Measurements from ENCODE around the gene JCHAIN.
A peak's percentile ranks its signal among the peaks of the same experiment; 100 is the strongest.
"Not testable (repeated sequence)": the region's sequence is repeated elsewhere in the genome, so short reads cannot be mapped to it uniquely, and the experiment has no call there.

The JCHAIN gene

DNA sequence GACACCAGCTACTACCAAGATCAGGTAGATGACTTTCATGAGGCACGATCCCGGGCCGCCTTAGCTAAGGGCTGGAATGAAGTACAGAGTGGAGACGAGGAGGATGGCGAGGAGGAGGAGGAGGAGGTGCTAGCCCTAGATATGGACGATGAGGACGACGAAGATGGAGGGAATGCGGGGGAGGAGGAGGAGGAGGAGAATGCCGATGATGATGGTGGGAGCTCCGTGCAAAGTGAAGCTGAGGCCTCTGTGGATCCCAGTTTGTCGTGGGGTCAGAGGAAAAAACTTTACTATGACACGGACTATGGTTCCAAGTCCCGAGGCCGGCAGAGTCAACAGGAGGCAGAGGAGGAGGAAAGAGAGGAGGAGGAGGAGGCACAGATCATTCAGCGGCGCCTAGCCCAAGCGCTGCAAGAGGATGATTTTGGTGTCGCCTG, 22.5 kb upstream of the JCHAIN start:
- no peak for DNase-seq (ENCODE audit: low spot score)

DNA sequence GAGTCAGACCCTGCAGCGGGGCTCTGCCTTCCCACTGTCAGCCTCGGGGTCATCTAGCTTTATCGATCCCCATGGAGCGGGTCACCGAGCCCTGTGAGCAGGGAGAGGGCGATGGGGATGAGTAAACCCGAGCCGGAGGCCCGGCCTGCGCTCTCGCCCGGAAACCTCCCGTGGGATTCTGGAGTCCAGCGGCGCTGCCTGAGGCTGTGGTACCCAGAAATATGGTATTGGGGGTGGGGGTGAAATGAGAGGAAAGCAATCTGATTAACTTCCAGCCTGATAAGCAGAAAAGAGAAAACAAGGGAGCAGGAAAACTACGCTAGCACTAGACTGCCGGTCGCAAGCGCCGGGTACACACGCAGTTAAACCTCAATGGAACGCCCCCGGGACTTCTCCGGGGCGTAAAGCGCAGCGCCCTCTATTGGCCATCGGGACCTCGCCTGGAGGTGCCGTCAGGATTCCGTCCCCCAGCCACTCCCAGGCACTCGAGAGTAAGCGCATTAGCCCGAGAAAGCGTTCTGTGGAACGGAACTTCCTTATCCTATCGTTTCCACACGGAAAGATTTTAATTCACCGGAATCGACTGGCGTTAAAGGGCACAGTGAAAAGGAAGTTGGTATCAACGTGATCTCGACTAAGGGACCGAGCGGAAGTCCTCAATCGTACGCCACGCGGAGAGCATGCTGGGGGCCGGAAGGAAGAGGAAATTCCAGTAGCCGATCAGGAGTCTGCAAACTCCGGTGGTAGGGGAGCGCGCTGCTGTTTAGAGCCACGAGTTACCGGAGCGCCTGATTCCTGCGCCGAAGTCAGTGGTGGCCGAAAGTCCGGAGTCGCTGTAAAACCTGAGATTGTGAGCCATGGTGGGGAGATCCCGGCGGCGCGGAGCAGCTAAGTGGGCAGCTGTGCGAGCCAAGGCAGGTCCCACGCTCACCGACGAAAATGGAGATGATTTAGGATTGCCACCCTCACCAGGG, 21.8 kb upstream of the JCHAIN start, which contains the start of gene UTP3:
TSS of gene UTP3 (plus strand) at position 712 of the 974 bp plus-strand sequence. CDS start at position 858, 146 bp downstream.
- peak; percentile 89 for DNase-seq (ENCODE audit: low spot score)

DNA sequence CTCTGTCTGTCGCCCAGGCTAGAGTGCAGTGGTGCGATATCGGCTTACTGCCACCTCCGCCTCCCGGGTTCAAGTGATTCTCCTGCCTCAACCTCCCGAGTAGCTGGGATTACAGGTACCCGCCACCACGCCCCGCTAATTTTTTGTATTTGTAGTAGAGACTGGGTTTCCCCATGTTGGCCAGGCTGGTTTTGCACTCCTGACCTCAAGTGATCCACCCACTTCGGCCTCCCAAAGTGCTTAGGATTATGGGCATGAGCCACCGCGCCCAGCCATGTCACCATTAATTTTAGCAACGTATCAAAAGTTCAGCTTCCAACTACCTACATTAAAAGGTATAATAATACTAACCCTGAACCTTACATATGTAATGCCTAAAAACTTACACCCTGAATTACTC, 21.1 kb upstream of the JCHAIN start:
- no peak for DNase-seq (ENCODE audit: low spot score)

DNA sequence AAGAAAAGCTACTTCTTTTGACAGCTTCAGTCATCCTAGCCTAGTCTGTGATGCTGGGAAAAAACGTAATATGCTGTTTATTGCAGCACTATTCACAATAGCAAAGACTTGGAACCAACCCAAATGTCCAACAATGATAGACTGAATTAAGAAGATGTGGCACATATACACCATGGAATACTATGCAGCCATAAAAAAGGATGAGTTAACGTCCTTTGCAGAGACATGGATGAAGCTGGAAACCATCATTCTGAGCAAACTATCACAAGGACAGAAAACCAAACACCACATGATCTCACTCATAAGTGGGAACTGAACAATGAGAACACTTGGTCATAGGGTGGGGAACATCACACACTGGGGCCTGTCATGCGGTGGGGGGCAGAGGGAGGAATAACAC, 15.8 kb upstream of the JCHAIN start:
- DNase-seq (ENCODE audit: low spot score), result not testable (repeated sequence)

DNA sequence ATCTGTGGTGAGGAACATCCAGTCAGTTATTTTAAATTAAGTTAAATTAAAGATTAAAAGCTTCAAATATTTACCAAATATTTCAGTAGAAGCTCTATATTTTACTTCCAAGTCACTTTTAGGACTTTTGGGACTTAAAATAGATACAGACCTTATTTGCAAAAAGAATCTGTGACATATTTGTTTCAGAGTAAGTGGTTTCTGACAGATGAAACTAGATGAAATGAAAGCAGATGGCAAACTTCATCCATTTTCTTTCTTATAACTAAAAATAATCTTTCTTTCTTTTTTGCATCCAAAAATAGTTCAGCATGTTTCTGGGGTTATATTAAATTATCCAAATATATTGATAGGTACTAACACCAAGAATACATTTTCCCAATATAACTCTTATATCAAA, 15.4 kb upstream of the JCHAIN start:
- no peak for DNase-seq (ENCODE audit: low spot score)

DNA sequence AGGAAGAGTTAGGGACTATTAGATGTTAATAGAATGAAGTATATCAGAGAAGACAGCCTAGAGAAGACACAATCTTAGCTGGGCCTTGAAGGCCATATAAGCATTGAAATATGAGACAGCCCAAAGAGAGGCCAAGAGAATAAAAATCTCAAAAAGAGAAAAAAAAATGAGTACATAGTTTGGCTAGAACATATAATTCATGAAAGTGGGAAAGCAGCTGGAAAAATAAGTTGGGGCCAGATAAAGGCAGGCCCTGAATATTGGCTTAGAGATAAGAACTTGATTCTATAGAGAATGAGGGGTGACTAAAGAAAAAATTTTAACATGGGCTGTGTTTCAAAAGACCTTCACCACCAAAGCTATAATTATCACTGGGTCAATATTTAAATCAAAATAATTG, 14.6 kb upstream of the JCHAIN start:
- no peak for DNase-seq (ENCODE audit: low spot score)

DNA sequence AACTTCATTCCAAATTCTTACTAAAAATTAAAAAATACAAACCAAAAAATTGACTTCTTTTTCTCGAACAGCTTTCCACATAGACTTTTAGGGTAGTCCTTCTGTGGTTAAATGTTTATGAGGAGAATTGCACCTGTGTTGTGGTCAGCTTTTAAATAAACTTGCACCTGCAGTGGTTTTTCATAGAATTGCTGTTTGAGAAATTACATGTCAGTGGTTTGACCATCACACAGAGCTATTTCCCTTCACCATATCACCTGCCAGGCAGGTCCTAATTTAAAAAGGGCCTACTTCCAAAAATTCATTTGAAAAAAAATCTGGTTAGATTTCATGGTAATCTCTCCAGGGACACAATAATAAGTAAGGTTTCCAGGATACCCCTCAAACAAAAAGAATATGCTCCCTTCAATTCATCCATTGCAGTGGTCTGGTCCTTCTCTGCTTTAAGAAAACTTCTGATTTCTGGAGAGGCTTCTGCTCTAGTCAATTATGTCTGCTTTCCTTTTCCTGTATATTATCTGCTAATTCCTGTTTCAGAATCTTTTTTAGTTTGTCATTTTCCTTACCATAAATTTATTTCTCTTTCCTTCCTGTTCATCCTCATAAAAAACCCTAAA, 12.2 kb upstream of the JCHAIN start:
- DNase-seq (ENCODE audit: low spot score), result no peak

DNA sequence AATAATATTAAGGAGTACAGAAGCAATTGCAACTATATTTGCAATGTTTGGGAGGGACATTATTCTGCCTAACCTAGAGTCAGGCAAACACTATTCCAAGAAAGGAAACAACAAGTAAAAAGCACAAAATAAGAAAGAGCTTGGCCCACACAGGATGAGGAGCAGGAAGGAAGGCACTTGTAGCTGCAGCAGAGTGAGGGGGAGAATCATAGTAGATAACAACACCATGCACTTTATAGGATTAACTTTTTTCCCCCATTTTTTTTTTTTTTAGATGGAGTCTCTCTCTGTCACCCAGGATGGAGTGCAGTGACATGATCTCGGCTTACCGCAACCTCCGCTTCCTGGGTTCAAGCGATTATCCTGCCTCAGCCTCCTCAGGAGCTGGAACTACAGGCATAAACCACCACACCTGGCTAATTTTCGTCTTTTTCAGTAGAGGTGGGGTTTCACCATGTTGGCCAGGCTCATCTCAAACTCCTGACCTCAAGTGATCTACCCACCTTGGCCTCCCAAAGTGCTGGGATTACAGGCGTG, 10.3 kb upstream of the JCHAIN start:
- no peak for DNase-seq (ENCODE audit: low spot score)

DNA sequence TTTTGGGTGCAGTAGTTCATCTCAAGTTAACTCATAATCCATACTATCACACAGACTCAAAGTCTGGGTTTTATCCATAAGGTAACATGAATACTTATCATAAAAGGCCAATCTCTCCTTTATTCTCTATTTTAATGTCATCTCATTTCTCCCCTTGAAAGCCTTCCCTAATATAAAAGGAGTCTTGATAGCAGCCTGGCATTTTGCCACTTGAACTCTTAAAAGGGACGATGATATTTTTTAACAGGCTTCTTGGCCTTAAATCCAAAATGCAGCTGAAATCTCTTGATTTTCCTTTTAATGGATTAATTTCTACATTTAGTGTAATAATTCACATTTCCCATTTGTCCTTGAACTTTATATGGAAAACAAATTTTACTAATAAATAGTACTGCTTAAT, 8.4 kb upstream of the JCHAIN start:
- no peak for DNase-seq (ENCODE audit: low spot score)

DNA sequence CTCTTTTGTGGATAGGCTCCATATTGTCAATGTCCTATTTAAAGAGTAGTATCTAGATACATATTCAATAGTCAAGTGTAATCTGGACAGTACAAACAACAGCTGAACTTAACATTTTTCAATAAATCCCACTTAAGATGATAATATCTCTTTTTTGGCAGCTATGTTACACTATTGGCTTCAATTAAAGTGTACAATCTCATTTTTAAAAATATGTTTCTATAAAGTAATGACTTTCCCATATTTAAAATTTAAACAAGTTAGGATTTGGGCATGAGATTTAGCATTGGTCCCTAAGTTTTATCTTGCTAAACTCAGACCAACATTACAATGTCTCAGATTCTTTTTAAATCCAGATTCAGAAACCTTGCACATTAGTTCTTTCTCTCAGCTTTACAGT, 7.9 kb upstream of the JCHAIN start:
- DNase-seq (ENCODE audit: low spot score), result no peak

DNA sequence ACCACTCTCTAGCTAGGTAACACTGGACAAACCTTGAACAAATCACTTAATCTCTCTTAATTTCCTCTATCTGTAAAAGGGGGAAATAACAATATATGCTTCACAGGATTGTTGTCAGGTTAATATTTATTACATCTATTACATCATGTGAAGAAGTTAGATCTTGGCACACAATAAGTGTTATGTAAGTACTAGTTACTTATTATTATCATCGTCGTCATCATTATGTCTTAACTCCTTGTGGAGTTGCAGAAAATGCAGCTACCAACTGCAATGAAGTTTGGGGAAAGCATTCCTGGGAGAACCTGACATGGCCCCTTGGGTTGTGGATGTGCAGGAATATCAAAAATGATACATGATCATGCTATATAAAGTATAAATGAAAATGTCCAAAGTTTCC, 4.8 kb upstream of the JCHAIN start:
- DNase-seq (ENCODE audit: low spot score), result no peak

DNA sequence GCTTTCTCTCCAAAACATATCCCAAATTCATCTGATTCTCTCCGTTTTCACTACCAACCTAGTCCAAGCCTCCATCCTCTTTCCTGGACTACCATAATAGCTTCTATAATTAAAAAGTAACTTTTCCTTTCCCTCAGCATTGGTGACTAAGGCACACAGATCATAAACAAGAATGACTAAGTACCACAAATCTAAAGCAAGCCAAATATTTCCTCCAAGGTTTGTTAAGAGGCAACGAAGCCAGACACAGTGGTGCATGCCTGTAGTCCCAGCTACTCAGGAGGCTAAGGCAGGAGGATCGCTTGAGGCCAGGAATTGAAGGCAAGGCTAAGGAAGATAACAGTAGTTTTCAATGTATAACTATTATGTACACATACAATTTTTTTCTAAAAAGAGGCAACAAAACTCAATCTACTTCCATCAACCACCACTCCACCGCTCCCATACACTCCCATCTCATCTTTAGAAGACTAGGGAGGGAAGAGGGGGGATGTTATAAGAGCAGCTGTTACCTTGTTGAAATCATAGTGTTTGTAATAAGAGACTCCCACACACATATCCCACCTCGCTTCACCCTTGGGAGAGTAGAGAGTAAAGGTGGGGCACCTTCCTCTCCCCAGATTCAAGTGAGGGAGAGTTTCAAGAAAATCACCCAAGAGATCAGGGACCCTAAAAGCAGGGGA, 4.2 kb upstream of the JCHAIN start:
- DNase-seq (ENCODE audit: low spot score), result no peak

DNA sequence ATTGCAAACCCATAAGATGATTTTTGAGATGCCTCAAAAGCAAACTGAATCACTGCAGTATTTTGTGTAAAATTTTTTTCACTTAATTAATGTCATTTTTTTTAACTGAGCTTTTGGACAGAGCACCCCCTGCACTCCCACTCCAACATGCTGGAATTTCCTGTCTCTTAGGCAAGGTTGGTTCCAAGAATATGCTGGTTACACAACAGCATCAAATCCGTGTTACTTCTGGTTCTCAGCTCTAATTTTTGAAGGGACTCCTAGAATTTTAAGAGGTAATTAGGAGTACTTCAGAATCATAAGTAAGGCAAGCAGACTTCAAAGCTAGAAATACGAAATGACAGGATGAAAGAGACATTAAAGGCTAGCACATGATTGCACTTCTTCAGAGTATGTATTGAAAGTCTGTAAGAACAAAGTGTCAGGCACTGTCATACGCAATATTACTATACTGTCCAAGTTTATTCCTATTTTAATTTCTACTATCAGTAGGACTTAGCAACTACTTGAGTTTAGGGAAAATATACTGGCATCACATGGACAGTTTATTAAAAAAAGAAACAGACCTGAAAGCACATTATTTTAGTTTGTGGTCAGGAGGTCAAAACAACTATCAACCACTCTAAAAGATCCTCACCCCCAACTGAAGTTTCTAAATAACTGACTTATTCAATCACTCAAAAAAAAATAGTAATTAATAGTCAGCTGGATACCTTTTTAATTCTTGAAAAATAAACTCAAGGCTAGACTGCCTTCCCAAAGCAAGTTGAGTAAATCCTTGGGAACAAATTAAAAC, 1.6 kb upstream of the JCHAIN start:
- DNase-seq (ENCODE audit: low spot score), result no peak

DNA sequence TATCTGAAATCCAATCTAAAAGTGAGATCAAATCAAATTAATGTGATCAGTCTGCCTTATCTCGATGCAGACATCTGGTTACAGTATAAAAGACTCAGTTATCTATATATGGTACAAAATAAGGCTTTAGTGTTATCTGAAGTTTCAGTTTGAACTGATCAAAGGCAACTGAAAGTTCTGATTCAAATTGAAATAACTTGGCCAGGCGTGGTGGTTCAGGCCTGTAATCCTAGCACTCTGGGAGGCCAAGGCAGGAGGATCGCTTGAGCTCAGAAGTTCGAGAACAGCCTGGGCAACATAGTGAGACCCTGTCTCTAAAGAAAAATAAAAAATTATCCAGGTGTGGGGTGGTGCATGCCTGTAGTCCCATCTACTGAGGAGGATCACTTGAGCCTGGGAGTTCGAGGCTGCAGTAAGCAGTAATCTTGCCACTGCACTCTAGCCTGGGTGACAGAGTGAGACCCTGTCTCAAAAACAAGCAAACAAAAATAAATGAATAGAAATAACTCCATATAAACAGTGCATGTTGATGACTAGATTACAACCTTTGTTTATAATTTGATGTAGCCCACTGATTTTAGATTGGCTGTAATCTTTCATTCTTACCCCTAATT, 4.9 kb downstream of the JCHAIN start:
- not testable (repeated sequence) for DNase-seq (ENCODE audit: low spot score)

DNA sequence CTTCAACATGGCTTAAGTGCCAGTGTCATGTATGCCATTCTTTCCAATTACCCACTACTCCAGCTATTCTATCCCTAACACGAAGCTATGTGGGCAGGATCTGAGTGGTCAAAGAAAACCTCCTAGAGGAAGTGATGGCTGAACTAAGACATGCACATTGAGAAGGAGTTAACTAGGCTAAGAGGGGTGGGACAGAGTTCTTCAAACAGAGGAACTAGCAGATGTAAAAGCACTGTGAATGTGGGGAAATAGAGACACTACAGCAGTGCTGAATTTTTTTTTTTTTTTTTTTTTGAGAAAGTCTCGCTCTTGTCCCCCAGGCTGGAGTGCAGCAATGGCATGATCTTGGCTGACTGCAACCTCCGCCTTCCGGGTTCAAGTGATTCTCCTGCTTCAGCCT, 6.2 kb downstream of the JCHAIN start:
- no peak for DNase-seq (ENCODE audit: low spot score)

DNA sequence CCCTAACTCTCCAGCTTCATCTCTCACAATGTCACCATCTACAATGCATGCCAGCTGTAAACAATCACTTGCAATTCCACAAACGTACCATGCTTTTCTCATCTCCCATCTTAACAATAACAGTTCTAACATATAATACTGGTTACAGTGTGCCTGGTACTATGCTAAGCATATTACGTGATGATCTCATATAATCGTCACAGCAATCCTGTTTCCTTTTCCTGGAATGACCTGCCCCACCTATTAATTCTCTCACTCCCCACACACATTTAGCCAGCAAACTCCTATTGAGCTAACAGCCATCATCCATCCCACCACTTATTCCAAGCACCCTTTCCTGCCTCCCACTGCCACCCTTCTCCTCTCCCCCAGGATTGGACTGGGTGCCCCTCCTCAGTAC, 7.9 kb downstream of the JCHAIN start:
- no peak for DNase-seq (ENCODE audit: low spot score)

DNA sequence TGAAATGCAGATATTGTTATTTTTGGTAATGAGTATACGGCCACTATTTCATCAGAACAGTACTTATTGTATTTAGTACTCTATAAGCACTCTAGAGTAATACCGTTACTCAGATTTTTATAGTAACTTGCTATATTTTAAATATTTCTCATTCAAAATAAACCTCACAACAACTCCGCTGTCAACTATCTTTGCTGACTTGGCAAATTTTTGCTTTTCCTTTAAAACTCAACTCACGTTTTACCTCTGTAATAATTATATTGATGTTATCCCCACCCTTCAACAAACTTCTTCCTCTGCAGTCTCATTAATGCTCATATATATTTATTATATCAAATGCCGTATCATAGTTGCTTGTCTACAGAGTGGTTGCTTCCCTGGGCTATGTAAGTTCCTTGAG, 9.0 kb downstream of the JCHAIN start:
- no peak for DNase-seq (ENCODE audit: low spot score)

DNA sequence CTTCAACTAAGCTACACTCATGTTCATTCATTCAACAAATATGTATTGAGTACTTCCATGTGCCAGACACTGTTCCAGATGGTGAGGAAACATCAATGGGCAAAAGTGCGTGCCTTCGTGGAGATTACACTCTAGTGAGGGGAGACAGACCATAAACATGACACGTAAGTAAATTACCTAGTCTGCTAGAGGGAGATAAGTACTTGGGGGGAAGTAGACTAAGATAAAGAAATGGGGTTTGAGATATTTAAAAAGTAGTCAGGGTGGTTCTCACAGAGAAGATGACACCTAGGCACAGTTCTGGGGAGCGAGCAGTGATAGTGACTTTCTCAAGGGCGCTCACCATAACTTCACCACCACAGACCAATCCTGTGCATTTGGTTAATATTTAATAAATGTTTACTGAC, 11.7 kb downstream of the JCHAIN start:
- no peak for DNase-seq (ENCODE audit: low spot score)

DNA sequence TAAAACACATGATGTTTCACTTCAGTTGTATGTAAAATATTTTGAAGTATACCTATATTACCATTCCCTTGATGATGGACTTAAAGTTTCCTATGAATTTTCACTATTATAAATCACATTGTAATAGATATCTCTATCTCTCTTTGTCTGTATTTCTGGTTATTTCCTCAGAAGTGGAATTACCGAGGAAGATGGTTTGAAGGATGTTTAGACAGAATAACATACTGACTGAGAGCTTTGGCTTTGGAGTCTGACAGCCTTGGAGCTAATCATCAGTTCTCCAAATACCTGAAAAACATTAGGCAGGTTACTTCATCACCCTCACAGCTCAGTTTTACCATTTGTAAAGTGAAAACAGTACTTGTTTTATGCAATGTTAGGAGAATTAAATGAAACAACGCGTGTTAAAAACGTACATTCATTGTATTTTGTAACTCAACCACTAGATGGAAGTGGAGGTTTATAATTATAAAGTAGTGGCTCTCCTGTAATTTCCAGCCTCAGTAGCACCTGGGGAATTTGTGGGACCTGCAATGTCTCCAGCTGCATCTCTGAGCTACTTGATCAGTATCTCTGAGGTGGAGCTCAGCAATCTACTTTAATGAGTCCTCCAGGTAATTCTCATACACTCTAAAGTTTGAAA, 14.3 kb downstream of the JCHAIN start:
- peak; percentile 16 for DNase-seq (ENCODE audit: low spot score)

DNA sequence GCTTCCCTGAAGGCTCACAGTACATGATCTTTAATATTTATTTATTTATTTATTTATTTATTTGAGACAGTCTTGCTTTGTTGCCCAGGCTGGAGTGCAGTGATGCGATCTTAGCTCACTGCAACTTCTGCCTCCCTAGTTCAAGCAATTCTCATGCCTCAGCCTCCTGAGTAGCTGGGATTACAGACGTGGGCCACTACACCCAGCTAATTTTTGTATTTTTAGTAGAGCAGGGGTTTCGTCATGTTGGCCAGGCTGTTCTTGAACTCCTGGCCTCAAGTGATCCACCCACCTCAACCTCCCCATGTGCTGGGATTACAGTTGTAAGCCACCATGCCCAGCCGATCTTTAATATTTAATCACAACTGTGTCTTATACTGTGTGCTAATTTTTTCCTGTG, 15.6 kb downstream of the JCHAIN start:
- DNase-seq (ENCODE audit: low spot score), result not testable (repeated sequence)

DNA sequence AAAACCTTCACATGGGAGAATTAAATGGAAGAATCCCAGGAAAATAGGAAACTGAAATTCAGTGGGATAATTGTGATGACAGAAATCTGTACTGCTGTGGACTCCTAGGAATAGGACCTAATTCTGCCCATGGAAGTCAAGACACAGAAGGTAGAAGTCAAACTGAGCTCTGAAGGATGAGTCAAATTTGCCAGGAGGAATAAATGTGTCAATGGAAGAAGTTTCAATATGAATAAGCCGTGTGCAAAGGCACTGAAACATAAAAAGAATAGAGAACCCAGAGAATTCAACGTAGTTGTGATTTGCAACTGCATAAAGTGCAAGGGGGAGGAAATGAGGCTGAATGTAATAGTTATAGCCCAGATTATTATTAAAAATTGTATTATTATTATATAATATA, 26.1 kb downstream of the JCHAIN start:
- DNase-seq (ENCODE audit: low spot score), result no peak
